GM23248 (cell line): Measurements from ENCODE around the gene CIT.

Experiments used
- EZH2 ChIP-seq: fragments of 200-600 bp; sonication (generic); IDR thresholded peaks from 2 replicates; pipeline ENCODE4 v1.6.1; 2018; ENCODE audit warnings: antibody characterized with exemption, mild to moderate bottlenecking; ENCODE audit not compliant: insufficient read depth, poor library complexity, severe bottlenecking
- EZH2phosphoT487 ChIP-seq: fragments of 200-600 bp; sonication (generic); IDR thresholded peaks from 2 replicates; pipeline ENCODE4 v1.6.1; 2018; ENCODE audit warnings: antibody characterized with exemption, moderate library complexity, mild to moderate bottlenecking, low read depth; ENCODE audit not compliant: insufficient read depth

GRCh38 chr12:119829439-119829838 is 47.7 kb downstream of the CIT start:
- TF ChIP-seq EZH2phosphoT487 (no peak), EZH2 (no peak)
